Fibroblast of pulmonary artery (primary cell): ENCODE results near the gene TRPV4.

Experiments
- DNase-seq: peaks from one replicate; pipeline ENCODE4 v3.0.0-alpha.2; 2010; ENCODE audit warnings: low read depth
- H3K4me3 ChIP-seq: replicated peaks from 2 replicates; pipeline ENCODE4 v1.5.1; 2011; ENCODE audit warnings: low read depth, mild to moderate bottlenecking, control low read depth, low read length, moderate library complexity
- TF ChIP-seq, protein P1 (sequence below): IDR thresholded peaks from 2 replicates; pipeline ENCODE4 v1.5.1; 2011; ENCODE audit warnings: mild to moderate bottlenecking, control low read depth, low read length, inconsistent platforms; ENCODE audit errors: missing control alignments

The TRPV4 gene

GRCh38 chr12:109764123-109764522 lies 69.1 kb downstream of the TRPV4 start:
- TF ChIP-seq, protein P1, sequence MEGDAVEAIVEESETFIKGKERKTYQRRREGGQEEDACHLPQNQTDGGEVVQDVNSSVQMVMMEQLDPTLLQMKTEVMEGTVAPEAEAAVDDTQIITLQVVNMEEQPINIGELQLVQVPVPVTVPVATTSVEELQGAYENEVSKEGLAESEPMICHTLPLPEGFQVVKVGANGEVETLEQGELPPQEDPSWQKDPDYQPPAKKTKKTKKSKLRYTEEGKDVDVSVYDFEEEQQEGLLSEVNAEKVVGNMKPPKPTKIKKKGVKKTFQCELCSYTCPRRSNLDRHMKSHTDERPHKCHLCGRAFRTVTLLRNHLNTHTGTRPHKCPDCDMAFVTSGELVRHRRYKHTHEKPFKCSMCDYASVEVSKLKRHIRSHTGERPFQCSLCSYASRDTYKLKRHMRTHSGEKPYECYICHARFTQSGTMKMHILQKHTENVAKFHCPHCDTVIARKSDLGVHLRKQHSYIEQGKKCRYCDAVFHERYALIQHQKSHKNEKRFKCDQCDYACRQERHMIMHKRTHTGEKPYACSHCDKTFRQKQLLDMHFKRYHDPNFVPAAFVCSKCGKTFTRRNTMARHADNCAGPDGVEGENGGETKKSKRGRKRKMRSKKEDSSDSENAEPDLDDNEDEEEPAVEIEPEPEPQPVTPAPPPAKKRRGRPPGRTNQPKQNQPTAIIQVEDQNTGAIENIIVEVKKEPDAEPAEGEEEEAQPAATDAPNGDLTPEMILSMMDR, result no peak
- no peak overlapping the region for H3K4me3 ChIP-seq
- DNase-seq, result no peak

GRCh38 chr12:109763201-109763841 lies 69.9 kb downstream of the TRPV4 start:
- TF ChIP-seq, protein P1, result no peak

GRCh38 chr12:109762673-109763191 lies 70.5 kb downstream of the TRPV4 start:
- TF ChIP-seq, protein P1, result no peak
- H3K4me3 ChIP-seq, result no peak overlapping the region
- DNase-seq, result no peak

More at GRCh38 chr12:109763201-109763841, 69.9 kb downstream of the TRPV4 start:
- no peak overlapping the region for H3K4me3 ChIP-seq
- DNase-seq, result peak; percentile 40

GRCh38 chr12:109762071-109762672 lies 71.0 kb downstream of the TRPV4 start:
- no peak for DNase-seq
- H3K4me3 ChIP-seq, result no peak overlapping the region
- TF ChIP-seq, protein P1, result no peak

GRCh38 chr12:109760930-109761921 lies 72.0 kb downstream of the TRPV4 start:
- TF ChIP-seq, protein P1, result no peak
- H3K4me3 ChIP-seq, result no peak overlapping the region
- DNase-seq, result no peak

- no peak overlapping the region for H3K4me3 ChIP-seq
- TF ChIP-seq, protein P1, result no peak
- DNase-seq, result no peak
Measured at GRCh38 chr12:109760031-109760929, 72.9 kb downstream of the TRPV4 start.
